ENCODE measurements around the gene C1orf167. TPM values are rescaled to one million over a fixed set of nuclear protein-coding genes. Genes with fewer than 3 reads are reported as not detected.
A peak's percentile ranks its signal among the peaks of the same experiment; 100 is the strongest.

C1orf167 gene
- total and polyA plus RNA-seq, 5 donors from 2014 or later: 0.61 to 1.3 (median 1.0) TPM; not detected in 2

GRCh38 chr1:11753555-11754208, 8.3 kb upstream of the C1orf167 start:
- Mint-ChIP-seq H3K4me3 (no peak overlapping the region), H3K27ac (peak overlapping the region; percentile 27 to 60 (median 59)), H3K36me3 (peaks cover 4% of the 10 kb centered on the region), H3K27me3 (peaks cover 11% of the 10 kb centered on the region), H3K9me3 (no peaks in the 10 kb centered on the region), H3K4me1 (peaks cover 0 to 7% (median 6%) of the 10 kb centered on the region in 4 donors)
- ATAC-seq (ENCODE audit: low read depth in 2 of 2): no peak
- no peak for DNase-seq
- H3K27ac ChIP-seq (ENCODE audit: insufficient read depth, low read length, poor library complexity, severe bottlenecking): no peak overlapping the region
- peaks cover 3% of the 10 kb centered on the region for H3K36me3 ChIP-seq (ENCODE audit: control insufficient read depth, insufficient read depth, low read length)
- H3K27me3 ChIP-seq (ENCODE audit: control insufficient read depth, insufficient read depth, low read length): no peaks in the 10 kb centered on the region
- H3K4me1 ChIP-seq (ENCODE audit: control insufficient read depth, insufficient read depth, low read length, poor library complexity, severe bottlenecking): peaks cover 5% of the 10 kb centered on the region
- H3K9me3 ChIP-seq (ENCODE audit: control insufficient read depth in 2 of 2, low read length in 2 of 2): no peaks in the 10 kb centered on the region
- H3K4me3 ChIP-seq (ENCODE audit: low read depth, low read length): no peak overlapping the region

GRCh38 chr1:11757047-11757446, 4.9 kb upstream of the C1orf167 start:
- Mint-ChIP-seq H3K9me3 (no peaks in the 10 kb centered on the region), H3K36me3 (no peaks in the 10 kb centered on the region), H3K27me3 (peaks cover 32% of the 10 kb centered on the region), H3K27ac (no peak overlapping the region), H3K4me1 (peaks cover 0 to 2% (median 0%) of the 10 kb centered on the region in 4 donors), H3K4me3 (no peak overlapping the region)
- H3K36me3 ChIP-seq (ENCODE audit: control insufficient read depth, insufficient read depth, low read length): no peaks in the 10 kb centered on the region
- no peak overlapping the region for H3K27ac ChIP-seq (ENCODE audit: insufficient read depth, low read length, poor library complexity, severe bottlenecking)
- ATAC-seq (ENCODE audit: low read depth in 2 of 2): no peak
- H3K9me3 ChIP-seq (ENCODE audit: control insufficient read depth in 2 of 2, low read length in 2 of 2): no peaks in the 10 kb centered on the region
- no peak for DNase-seq
- H3K4me1 ChIP-seq (ENCODE audit: control insufficient read depth, insufficient read depth, low read length, poor library complexity, severe bottlenecking): peaks cover 4% of the 10 kb centered on the region
- H3K4me3 ChIP-seq (ENCODE audit: low read depth, low read length): no peak overlapping the region
- no peaks in the 10 kb centered on the region for H3K27me3 ChIP-seq (ENCODE audit: control insufficient read depth, insufficient read depth, low read length)

DNA sequence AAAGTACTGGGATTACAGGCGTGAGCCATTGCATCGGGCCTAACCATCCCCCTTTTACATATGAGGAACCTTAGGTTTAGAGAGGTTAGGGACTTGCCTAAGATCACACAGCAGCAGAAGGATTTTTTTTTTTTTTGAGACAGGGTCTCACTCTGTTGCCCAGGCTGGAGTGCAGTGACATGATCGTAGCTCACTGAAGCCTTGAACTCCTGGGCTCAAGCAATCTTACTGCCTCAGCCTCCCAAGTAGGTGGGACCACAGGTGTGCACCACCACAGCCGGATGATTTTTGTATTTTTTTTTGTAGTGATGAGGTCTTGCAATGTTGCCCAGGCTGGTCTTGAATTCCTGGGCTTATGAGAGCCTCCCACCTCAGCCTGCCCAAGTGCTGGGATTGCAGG, 2.2 kb upstream of the C1orf167 start:
- ATAC-seq (ENCODE audit: low read depth in 2 of 2): no peak
- Histone ChIP-seq H3K4me3 (ENCODE audit: low read depth, low read length) (no peak overlapping the region), H3K36me3 (ENCODE audit: control insufficient read depth, insufficient read depth, low read length) (no peaks in the 10 kb centered on the region), H3K4me1 (ENCODE audit: control insufficient read depth, insufficient read depth, low read length, poor library complexity, severe bottlenecking) (peaks cover 8% of the 10 kb centered on the region), H3K27ac (ENCODE audit: insufficient read depth, low read length, poor library complexity, severe bottlenecking) (no peak overlapping the region), H3K9me3 (ENCODE audit: control insufficient read depth in 2 of 2, low read length in 2 of 2) (no peaks in the 10 kb centered on the region), H3K27me3 (ENCODE audit: control insufficient read depth, insufficient read depth, low read length) (no peaks in the 10 kb centered on the region)
- Mint-ChIP-seq H3K4me1 (peaks cover 0 to 10% (median 0%) of the 10 kb centered on the region in 4 donors), H3K36me3 (no peaks in the 10 kb centered on the region), H3K4me3 (no peak overlapping the region), H3K27me3 (peaks cover 38% of the 10 kb centered on the region), H3K9me3 (no peaks in the 10 kb centered on the region), H3K27ac (peak overlapping the region in 2 of 3 donors; percentile 41 to 55)
- no peak for DNase-seq

- Mint-ChIP-seq H3K9me3 (no peaks in the 10 kb centered on the region), H3K27ac (peak overlapping the region in 1 of 3 donors; percentile 14), H3K27me3 (peaks cover 37% of the 10 kb centered on the region), H3K4me1 (peaks cover 0 to 10% (median 0%) of the 10 kb centered on the region in 4 donors), H3K36me3 (no peaks in the 10 kb centered on the region), H3K4me3 (no peak overlapping the region)
- Histone ChIP-seq H3K4me3 (ENCODE audit: low read depth, low read length) (no peak overlapping the region), H3K27me3 (ENCODE audit: control insufficient read depth, insufficient read depth, low read length) (no peaks in the 10 kb centered on the region), H3K4me1 (ENCODE audit: control insufficient read depth, insufficient read depth, low read length, poor library complexity, severe bottlenecking) (peaks cover 8% of the 10 kb centered on the region), H3K9me3 (ENCODE audit: control insufficient read depth in 2 of 2, low read length in 2 of 2) (no peaks in the 10 kb centered on the region), H3K36me3 (ENCODE audit: control insufficient read depth, insufficient read depth, low read length) (no peaks in the 10 kb centered on the region), H3K27ac (ENCODE audit: insufficient read depth, low read length, poor library complexity, severe bottlenecking) (no peak overlapping the region)
- ATAC-seq (ENCODE audit: low read depth in 2 of 2) (no peak), DNase-seq (no peak)
Observed at GRCh38 chr1:11761285-11761684, 708 bp upstream of the C1orf167 start.

- Mint-ChIP-seq H3K27me3 (peaks cover 35% of the 10 kb centered on the region), H3K27ac (no peak overlapping the region), H3K36me3 (no peaks in the 10 kb centered on the region), H3K9me3 (no peaks in the 10 kb centered on the region), H3K4me3 (no peak overlapping the region), H3K4me1 (peaks cover 0 to 10% (median 0%) of the 10 kb centered on the region in 4 donors)
- H3K4me3 ChIP-seq (ENCODE audit: low read depth, low read length): no peak overlapping the region
- ATAC-seq (ENCODE audit: low read depth in 2 of 2) (no peak), DNase-seq (no peak)
- H3K27ac ChIP-seq (ENCODE audit: insufficient read depth, low read length, poor library complexity, severe bottlenecking): no peak overlapping the region
- H3K27me3 ChIP-seq (ENCODE audit: control insufficient read depth, insufficient read depth, low read length): no peaks in the 10 kb centered on the region
- peaks cover 8% of the 10 kb centered on the region for H3K4me1 ChIP-seq (ENCODE audit: control insufficient read depth, insufficient read depth, low read length, poor library complexity, severe bottlenecking)
- no peaks in the 10 kb centered on the region for H3K36me3 ChIP-seq (ENCODE audit: control insufficient read depth, insufficient read depth, low read length)
- no peaks in the 10 kb centered on the region for H3K9me3 ChIP-seq (ENCODE audit: control insufficient read depth in 2 of 2, low read length in 2 of 2)
Observed at GRCh38 chr1:11764115-11764514, 2.1 kb downstream of the C1orf167 start.

- Histone ChIP-seq H3K36me3 (ENCODE audit: control insufficient read depth, insufficient read depth, low read length) (no peaks in the 10 kb centered on the region), H3K4me3 (ENCODE audit: low read depth, low read length) (no peak overlapping the region), H3K27ac (ENCODE audit: insufficient read depth, low read length, poor library complexity, severe bottlenecking) (no peak overlapping the region), H3K27me3 (ENCODE audit: control insufficient read depth, insufficient read depth, low read length) (no peaks in the 10 kb centered on the region), H3K9me3 (ENCODE audit: control insufficient read depth in 2 of 2, low read length in 2 of 2) (no peaks in the 10 kb centered on the region), H3K4me1 (ENCODE audit: control insufficient read depth, insufficient read depth, low read length, poor library complexity, severe bottlenecking) (peaks cover 8% of the 10 kb centered on the region)
- Mint-ChIP-seq H3K27ac (no peak overlapping the region), H3K36me3 (no peaks in the 10 kb centered on the region), H3K9me3 (no peaks in the 10 kb centered on the region), H3K4me3 (no peak overlapping the region), H3K4me1 (peaks cover 0 to 10% (median 0%) of the 10 kb centered on the region in 4 donors), H3K27me3 (peaks cover 35% of the 10 kb centered on the region)
- ATAC-seq (ENCODE audit: low read depth in 2 of 2) (no peak), DNase-seq (no peak)
Observed at GRCh38 chr1:11764519-11764918, 2.5 kb downstream of the C1orf167 start.

GRCh38 chr1:11765661-11766428, 3.9 kb downstream of the C1orf167 start:
- no peak overlapping the region for H3K27ac ChIP-seq (ENCODE audit: insufficient read depth, low read length, poor library complexity, severe bottlenecking)
- no peaks in the 10 kb centered on the region for H3K9me3 ChIP-seq (ENCODE audit: control insufficient read depth in 2 of 2, low read length in 2 of 2)
- ATAC-seq (ENCODE audit: low read depth in 2 of 2) (no peak), DNase-seq (no peak)
- peaks cover 8% of the 10 kb centered on the region for H3K4me1 ChIP-seq (ENCODE audit: control insufficient read depth, insufficient read depth, low read length, poor library complexity, severe bottlenecking)
- no peak overlapping the region for H3K4me3 ChIP-seq (ENCODE audit: low read depth, low read length)
- no peak overlapping the region for H3K27ac Mint-ChIP-seq
- H3K4me1 Mint-ChIP-seq: peaks cover 0 to 10% (median 0%) of the 10 kb centered on the region in 4 donors
- H3K27me3 ChIP-seq (ENCODE audit: control insufficient read depth, insufficient read depth, low read length): no peaks in the 10 kb centered on the region
- peaks cover 25% of the 10 kb centered on the region for H3K27me3 Mint-ChIP-seq
- H3K36me3 Mint-ChIP-seq: no peaks in the 10 kb centered on the region
- no peaks in the 10 kb centered on the region for H3K9me3 Mint-ChIP-seq
- no peaks in the 10 kb centered on the region for H3K36me3 ChIP-seq (ENCODE audit: control insufficient read depth, insufficient read depth, low read length)
- H3K4me3 Mint-ChIP-seq: no peak overlapping the region
